ENCODE results near the gene NRG3.
"Not testable (repeated sequence)": the region's sequence is repeated elsewhere in the genome, so short reads cannot be mapped to it uniquely, and the experiment has no call there.

NRG3 gene

DNA sequence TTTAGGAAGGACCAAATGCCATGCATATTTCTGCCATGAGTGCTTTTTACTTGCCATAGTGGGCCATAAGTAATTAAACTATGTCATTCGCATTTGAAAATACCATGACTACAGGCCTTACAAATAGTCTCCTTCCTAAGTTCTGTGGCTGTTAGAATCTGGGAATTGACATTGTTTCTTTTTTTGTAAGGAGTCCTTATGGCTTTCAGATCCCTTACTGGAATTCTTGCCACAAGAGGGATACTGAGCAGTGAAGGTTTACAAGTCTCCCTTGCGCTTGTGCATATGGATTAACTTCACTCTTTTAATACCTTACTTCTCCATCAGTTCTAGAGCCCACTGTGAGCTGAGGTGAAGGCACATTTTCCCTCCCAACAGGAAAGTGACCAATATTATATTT, 166.0 kb downstream of the NRG3 start:
- Mint-ChIP-seq H3K36me3 (ENCODE audit: low read depth) (no peaks in the 10 kb centered on the region), H3K4me3 (no peak overlapping the region), H3K9me3 (peaks cover 9% of the 10 kb centered on the region), H3K27me3 (no peaks in the 10 kb centered on the region), H3K27ac (no peak overlapping the region), H3K4me1 (no peaks in the 10 kb centered on the region)
- no peak for DNase-seq
- no peak for ATAC-seq

DNA sequence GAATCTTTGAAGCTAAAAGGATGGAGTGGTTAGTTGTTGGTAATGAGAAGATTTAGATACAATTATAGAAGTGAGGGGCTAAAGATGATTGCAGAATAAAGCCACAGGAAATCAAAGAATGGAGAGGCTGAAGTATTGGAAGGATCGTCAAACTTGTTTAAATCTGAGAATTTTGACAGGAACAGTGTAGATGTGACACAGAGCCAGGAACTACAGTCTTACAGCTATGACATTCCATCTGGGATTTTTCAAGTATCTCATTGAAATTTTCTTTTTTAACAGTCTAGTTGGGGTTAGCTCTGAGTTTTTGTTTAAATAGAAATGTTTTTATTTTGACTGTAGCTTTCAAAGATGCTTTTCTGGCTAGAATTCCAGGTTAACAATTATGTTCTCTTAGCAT, 181.4 kb downstream of the NRG3 start:
- Mint-ChIP-seq H3K4me3 (no peak overlapping the region), H3K27ac (no peak overlapping the region), H3K36me3 (ENCODE audit: low read depth) (no peaks in the 10 kb centered on the region), H3K27me3 (no peaks in the 10 kb centered on the region), H3K9me3 (peaks cover 6% of the 10 kb centered on the region), H3K4me1 (no peaks in the 10 kb centered on the region)
- ATAC-seq, result no peak
- no peak for DNase-seq

DNA sequence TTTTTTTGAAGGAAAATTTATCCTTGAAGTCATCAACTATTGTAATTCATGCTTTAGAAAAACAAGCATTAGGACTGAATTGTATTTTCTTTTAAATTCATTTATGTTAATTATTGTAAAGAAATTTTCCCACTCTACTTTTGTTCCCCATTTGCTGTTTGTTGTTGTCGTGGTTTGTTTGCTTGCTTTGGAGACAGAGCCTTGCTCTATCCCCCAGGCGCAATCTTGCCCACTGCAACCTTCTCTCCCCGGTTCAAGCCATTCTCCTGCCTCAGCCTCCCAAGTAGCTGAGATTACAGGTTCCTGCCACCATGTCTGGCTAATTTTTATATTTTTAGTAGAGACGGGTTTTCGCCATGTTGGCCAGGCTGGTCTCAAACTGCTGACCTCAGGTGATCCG, 192.2 kb downstream of the NRG3 start:
- H3K4me1 Mint-ChIP-seq; H3K4me3 Mint-ChIP-seq; DNase-seq; H3K27me3 Mint-ChIP-seq; H3K27ac Mint-ChIP-seq; ATAC-seq; H3K36me3 Mint-ChIP-seq (ENCODE audit: low read depth); H3K9me3 Mint-ChIP-seq: not testable (repeated sequence)

GRCh38 chr10:82068501-82068900, 193.5 kb downstream of the NRG3 start:
- Mint-ChIP-seq H3K4me3 (no peak overlapping the region), H3K4me1 (no peaks in the 10 kb centered on the region), H3K27ac (no peak overlapping the region), H3K9me3 (peaks cover 5% of the 10 kb centered on the region), H3K27me3 (no peaks in the 10 kb centered on the region), H3K36me3 (ENCODE audit: low read depth) (no peaks in the 10 kb centered on the region)
- DNase-seq (no peak), ATAC-seq (no peak)

GRCh38 chr10:82071231-82071630, 196.2 kb downstream of the NRG3 start:
- DNase-seq (no peak), ATAC-seq (no peak)
- H3K36me3 Mint-ChIP-seq (ENCODE audit: low read depth), result no peaks in the 10 kb centered on the region
- H3K27ac Mint-ChIP-seq, result no peak overlapping the region
- H3K9me3 Mint-ChIP-seq, result no peaks in the 10 kb centered on the region
- no peaks in the 10 kb centered on the region for H3K4me1 Mint-ChIP-seq
- H3K4me3 Mint-ChIP-seq, result no peak overlapping the region
- H3K27me3 Mint-ChIP-seq, result no peaks in the 10 kb centered on the region

DNA sequence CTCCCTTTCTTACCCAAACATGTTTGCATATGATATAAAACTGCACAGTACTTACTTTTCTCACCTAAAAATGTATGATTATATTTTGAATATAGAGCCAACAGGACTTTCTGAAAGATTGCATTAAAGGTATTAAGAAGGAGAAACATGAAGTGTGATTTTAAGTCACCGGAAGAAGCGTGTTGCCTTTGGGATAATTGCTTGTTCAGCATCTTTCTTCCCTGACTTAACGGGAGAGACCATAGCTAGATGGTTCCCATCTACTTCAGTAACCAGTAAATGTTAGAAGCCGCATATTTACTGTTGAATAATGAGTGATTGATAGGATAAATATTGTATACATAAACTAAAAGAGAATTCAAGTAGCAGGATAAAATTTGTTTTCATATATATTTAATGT, 197.1 kb downstream of the NRG3 start:
- DNase-seq, result no peak
- ATAC-seq, result no peak
- no peaks in the 10 kb centered on the region for H3K4me1 Mint-ChIP-seq
- H3K36me3 Mint-ChIP-seq (ENCODE audit: low read depth), result no peaks in the 10 kb centered on the region
- no peak overlapping the region for H3K4me3 Mint-ChIP-seq
- H3K27ac Mint-ChIP-seq, result no peak overlapping the region
- no peaks in the 10 kb centered on the region for H3K27me3 Mint-ChIP-seq
- H3K9me3 Mint-ChIP-seq, result no peaks in the 10 kb centered on the region

DNA sequence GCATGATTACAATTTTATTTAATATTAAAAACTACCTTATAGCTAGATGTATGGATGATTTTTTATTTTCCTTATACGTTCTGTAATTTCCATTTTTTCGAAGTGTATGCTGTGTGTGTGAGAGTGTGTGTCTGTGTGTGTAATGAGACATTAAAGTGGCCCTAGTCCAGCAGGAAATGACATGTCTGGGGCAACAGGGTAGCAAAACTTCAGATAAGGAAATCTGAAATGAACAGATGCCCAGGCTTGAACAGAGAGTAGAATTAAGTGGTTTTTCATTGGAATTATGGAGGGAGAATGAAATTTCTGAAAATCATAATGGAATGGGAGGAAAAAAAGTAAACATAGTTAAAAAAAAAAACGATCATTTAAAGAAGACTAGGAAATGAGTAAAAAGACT, 200.6 kb downstream of the NRG3 start:
- peaks cover 3% of the 10 kb centered on the region for H3K9me3 Mint-ChIP-seq
- DNase-seq, result no peak
- no peaks in the 10 kb centered on the region for H3K27me3 Mint-ChIP-seq
- ATAC-seq, result no peak
- no peak overlapping the region for H3K27ac Mint-ChIP-seq
- no peaks in the 10 kb centered on the region for H3K36me3 Mint-ChIP-seq (ENCODE audit: low read depth)
- H3K4me1 Mint-ChIP-seq, result no peaks in the 10 kb centered on the region
- H3K4me3 Mint-ChIP-seq, result no peak overlapping the region

GRCh38 chr10:82084496-82084895, 209.5 kb downstream of the NRG3 start:
- ATAC-seq, result no peak
- no peaks in the 10 kb centered on the region for H3K4me1 Mint-ChIP-seq
- no peak overlapping the region for H3K27ac Mint-ChIP-seq
- DNase-seq, result no peak
- H3K27me3 Mint-ChIP-seq, result no peaks in the 10 kb centered on the region
- no peaks in the 10 kb centered on the region for H3K36me3 Mint-ChIP-seq (ENCODE audit: low read depth)
- H3K4me3 Mint-ChIP-seq, result no peak overlapping the region
- peaks cover 10% of the 10 kb centered on the region for H3K9me3 Mint-ChIP-seq

DNA sequence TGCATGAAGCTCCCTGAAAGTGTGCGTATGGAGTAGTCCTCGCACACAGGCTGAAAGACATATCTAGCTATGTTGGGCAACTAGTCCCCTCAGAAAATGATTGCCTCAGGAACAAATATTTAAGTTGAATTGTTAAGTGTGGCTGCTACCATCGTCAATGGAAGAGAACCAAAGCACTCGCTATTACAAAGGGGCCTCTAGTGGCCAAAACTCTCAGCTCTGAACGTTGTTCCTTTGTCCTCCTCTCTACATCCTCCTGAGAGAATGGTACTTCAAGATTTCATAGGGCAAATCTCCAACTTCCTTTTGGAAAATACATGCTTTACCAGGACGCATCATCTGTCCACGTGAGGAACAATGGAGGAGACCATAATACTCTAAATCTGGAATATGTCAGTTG, 209.9 kb downstream of the NRG3 start:
- H3K9me3 Mint-ChIP-seq, result peaks cover 10% of the 10 kb centered on the region
- H3K4me1 Mint-ChIP-seq, result no peaks in the 10 kb centered on the region
- H3K27ac Mint-ChIP-seq, result no peak overlapping the region
- no peaks in the 10 kb centered on the region for H3K27me3 Mint-ChIP-seq
- no peak overlapping the region for H3K4me3 Mint-ChIP-seq
- DNase-seq, result no peak
- H3K36me3 Mint-ChIP-seq (ENCODE audit: low read depth), result no peaks in the 10 kb centered on the region
- ATAC-seq, result no peak

DNA sequence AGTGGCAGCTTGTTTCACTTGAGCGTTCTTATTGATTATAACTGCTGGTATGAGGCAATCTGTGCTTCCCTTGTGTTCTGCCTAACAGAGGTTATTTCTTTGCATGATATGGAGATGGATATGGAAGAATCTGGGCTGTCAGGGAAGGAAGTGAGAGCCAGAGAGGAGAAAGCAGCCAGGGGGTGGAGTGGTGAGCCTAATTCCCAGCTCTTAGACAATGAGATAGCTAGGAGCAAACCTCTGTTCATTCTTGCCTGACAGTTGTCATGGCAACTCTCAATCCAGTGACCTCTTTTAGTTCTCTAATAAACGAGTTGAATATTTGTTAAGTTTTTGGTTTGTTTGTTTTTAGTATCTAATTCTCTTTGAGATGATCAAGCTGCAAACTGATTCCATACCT, 214.3 kb downstream of the NRG3 start:
- Mint-ChIP-seq H3K27me3 (no peaks in the 10 kb centered on the region), H3K27ac (no peak overlapping the region)
- no peak for ATAC-seq

DNA sequence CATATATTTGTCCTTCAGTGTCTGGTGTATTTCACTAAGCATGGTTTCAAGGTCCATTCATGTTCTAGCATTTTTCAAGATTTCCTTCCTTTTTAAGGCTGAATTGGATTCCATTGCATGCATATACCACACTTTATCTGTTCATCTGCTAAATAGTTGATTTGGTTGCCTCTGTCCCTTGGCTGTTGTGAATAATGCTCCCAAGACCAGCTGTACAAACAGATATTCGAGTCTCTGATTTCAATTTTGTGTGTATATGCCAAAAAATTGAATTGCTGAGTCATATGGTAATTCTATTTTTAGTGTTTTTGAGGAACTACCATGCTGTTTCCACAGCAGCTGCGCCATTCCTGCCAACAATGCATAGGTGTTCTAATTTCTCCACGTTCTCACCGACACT, 216.4 kb downstream of the NRG3 start:
- Mint-ChIP-seq H3K9me3 (peaks cover 10% of the 10 kb centered on the region), H3K36me3 (ENCODE audit: low read depth) (no peaks in the 10 kb centered on the region), H3K4me1 (no peaks in the 10 kb centered on the region), H3K27me3 (no peaks in the 10 kb centered on the region), H3K27ac (no peak overlapping the region), H3K4me3 (no peak overlapping the region)
- no peak for DNase-seq
- ATAC-seq, result no peak

More for the DNA sequence above, 214.3 kb downstream of the NRG3 start:
- Mint-ChIP-seq H3K4me3 (no peak overlapping the region), H3K9me3 (peaks cover 17% of the 10 kb centered on the region), H3K4me1 (no peaks in the 10 kb centered on the region), H3K36me3 (ENCODE audit: low read depth) (no peaks in the 10 kb centered on the region)
- DNase-seq, result no peak

GRCh38 chr10:82092111-82092510, 217.1 kb downstream of the NRG3 start:
- Mint-ChIP-seq H3K27me3 (no peaks in the 10 kb centered on the region), H3K36me3 (ENCODE audit: low read depth) (no peaks in the 10 kb centered on the region), H3K4me1 (no peaks in the 10 kb centered on the region), H3K27ac (no peak overlapping the region), H3K4me3 (no peak overlapping the region), H3K9me3 (peaks cover 10% of the 10 kb centered on the region)
- ATAC-seq (no peak), DNase-seq (no peak)

DNA sequence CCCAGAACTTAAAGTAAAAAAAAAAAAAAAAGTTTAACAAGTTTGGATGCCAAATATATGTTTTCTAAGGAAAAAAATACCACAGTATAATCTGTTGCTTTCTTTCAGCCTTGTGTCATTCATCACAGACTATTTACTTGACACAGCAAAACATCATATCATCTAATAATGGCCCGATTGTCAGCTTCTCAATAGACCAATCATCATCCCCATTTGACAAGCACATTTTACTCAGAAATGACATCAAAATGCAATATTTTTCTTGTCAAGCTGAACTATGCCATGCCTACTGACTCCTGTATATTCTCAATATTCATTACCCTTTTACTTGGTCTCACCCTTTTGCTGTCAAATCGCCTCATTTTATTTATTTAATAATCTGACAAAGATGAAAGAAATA, 249.7 kb downstream of the NRG3 start:
- ATAC-seq, result no peak
- no peaks in the 10 kb centered on the region for H3K36me3 Mint-ChIP-seq (ENCODE audit: low read depth)
- no peak overlapping the region for H3K27ac Mint-ChIP-seq

DNA sequence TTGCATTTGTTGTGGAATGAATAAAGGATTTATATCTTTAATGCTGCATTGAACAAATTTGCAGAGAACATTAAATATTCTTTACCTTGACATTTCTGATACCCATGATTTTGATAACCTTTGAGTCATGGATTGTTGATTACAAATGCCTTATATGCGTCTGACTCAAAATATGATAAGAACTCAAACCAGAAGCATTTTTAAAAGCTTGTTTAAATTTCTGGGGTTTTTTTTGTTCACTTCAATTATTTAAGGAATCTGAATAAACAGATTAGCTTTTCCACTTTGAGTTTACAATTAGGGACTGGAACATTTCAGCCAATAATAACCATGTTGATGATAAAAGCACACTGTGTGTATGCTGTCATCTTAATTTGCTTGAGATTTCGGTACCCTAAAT, 253.5 kb downstream of the NRG3 start:
- Mint-ChIP-seq H3K36me3 (ENCODE audit: low read depth) (no peaks in the 10 kb centered on the region), H3K27me3 (no peaks in the 10 kb centered on the region), H3K4me3 (no peak overlapping the region), H3K4me1 (no peaks in the 10 kb centered on the region), H3K9me3 (peaks cover 13% of the 10 kb centered on the region), H3K27ac (no peak overlapping the region)
- no peak for ATAC-seq
- no peak for DNase-seq

More for the DNA sequence above, 249.7 kb downstream of the NRG3 start:
- no peaks in the 10 kb centered on the region for H3K4me1 Mint-ChIP-seq
- DNase-seq, result no peak
- H3K9me3 Mint-ChIP-seq, result no peaks in the 10 kb centered on the region
- no peak overlapping the region for H3K4me3 Mint-ChIP-seq
- H3K27me3 Mint-ChIP-seq, result no peaks in the 10 kb centered on the region

DNA sequence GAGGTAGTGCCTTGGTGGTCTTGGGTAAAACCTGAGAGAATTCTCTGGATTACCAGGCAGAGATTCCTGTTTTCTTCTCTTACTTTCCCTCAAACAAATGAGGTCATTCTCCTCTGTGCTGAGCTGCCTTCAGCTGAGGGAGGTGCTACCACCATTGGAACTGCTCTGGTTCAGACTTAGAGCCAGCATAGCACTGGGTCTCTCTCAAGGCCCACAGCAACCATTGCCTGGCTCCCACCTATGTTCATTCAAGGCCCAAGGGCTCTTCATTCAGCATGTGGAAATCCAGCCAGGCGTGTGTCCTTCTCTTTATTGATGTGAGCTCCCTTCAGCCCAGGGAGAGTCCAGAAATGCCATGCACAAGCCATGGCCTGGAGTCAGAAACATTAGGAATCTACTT, 261.1 kb downstream of the NRG3 start:
- ATAC-seq (no peak), DNase-seq (no peak)
- no peak overlapping the region for H3K27ac Mint-ChIP-seq
- H3K36me3 Mint-ChIP-seq (ENCODE audit: low read depth), result no peaks in the 10 kb centered on the region
- no peaks in the 10 kb centered on the region for H3K4me1 Mint-ChIP-seq
- H3K27me3 Mint-ChIP-seq, result no peaks in the 10 kb centered on the region
- peaks cover 17% of the 10 kb centered on the region for H3K9me3 Mint-ChIP-seq
- H3K4me3 Mint-ChIP-seq, result no peak overlapping the region

- Mint-ChIP-seq H3K9me3 (peaks cover 10% of the 10 kb centered on the region), H3K36me3 (ENCODE audit: low read depth) (no peaks in the 10 kb centered on the region)
Measured at GRCh38 chr10:82144153-82144552, 269.2 kb downstream of the NRG3 start.

More at GRCh38 chr10:82144153-82144552, 269.2 kb downstream of the NRG3 start:
- Mint-ChIP-seq H3K4me3 (no peak overlapping the region), H3K27ac (no peak overlapping the region), H3K27me3 (no peaks in the 10 kb centered on the region), H3K4me1 (no peaks in the 10 kb centered on the region)
- DNase-seq, result no peak
- ATAC-seq, result no peak
